ENCODE measurements around the gene TREML2.

DNA sequence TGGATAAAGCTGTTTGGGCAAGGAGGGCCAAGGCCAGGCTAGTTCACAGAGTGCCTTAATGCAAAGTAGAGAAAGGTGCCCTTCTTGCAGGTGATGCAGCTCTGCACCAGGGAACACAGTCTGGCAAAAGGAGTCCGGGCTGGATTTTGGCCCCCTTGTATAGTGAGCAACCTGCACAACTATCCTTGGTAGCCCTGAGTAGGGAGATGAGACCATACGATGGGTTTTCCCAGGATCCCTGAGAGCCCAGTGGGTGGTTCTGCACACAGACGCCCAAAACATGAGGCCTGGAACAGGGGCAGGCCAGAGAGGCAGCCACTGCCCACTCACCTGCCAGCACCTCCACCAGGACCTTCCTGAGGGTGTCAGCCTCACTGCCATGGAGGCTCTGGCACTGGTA lies 40.0 kb downstream of the TREML2 start:
- TF ChIP-seq, protein P1, sequence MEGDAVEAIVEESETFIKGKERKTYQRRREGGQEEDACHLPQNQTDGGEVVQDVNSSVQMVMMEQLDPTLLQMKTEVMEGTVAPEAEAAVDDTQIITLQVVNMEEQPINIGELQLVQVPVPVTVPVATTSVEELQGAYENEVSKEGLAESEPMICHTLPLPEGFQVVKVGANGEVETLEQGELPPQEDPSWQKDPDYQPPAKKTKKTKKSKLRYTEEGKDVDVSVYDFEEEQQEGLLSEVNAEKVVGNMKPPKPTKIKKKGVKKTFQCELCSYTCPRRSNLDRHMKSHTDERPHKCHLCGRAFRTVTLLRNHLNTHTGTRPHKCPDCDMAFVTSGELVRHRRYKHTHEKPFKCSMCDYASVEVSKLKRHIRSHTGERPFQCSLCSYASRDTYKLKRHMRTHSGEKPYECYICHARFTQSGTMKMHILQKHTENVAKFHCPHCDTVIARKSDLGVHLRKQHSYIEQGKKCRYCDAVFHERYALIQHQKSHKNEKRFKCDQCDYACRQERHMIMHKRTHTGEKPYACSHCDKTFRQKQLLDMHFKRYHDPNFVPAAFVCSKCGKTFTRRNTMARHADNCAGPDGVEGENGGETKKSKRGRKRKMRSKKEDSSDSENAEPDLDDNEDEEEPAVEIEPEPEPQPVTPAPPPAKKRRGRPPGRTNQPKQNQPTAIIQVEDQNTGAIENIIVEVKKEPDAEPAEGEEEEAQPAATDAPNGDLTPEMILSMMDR (optimal IDR thresholded peaks at IDR 0.05 in 1 of 3, IDR thresholded peaks at IDR 0.05 in 1 of 3, conservative IDR thresholded peaks at IDR 0.05 in 1 of 3; ENCODE audit: extremely low read depth in 1 of 3, insufficient read depth in 2 of 3, low read length in 3 of 3): no peak
- TF ChIP-seq EZH2 (IDR thresholded peaks at IDR 0.05; ENCODE audit: low read length): no peak
